PC-9 (cell line): ENCODE results near the gene RGS3. TPM values are rescaled to one million over a fixed set of nuclear protein-coding genes. Genes with fewer than 3 reads are reported as not detected.

ENCODE experiments used
- BruUV-seq: library from RNA; stranded (reverse); fragments of 400-500 nt; replicated peaks from 2 replicates; lab custom pipeline; 2021; lab: Mats Ljungman, UMichigan
- CTCF ChIA-PET: fragments of 300-600 bp; sonication (Branson Sonifier 250); formaldehyde crosslinking; loops from one replicate; lab custom pipeline; 2022; ENCODE audit warnings: antibody characterized with exemption; lab: Charles Lee
- POLR2A ChIA-PET: fragments of 300-600 bp; sonication (Branson Sonifier 250); formaldehyde crosslinking; loops from one replicate; lab custom pipeline; 2022; ENCODE audit warnings: antibody characterized with exemption; ENCODE audit not compliant: unreplicated experiment; lab: Charles Lee
- DNase-seq, 2 experiments: peaks; one replicate each; pipeline versions ENCODE4 v3.0.0 to v3.0.0-alpha.2; 2015 to 2022; ENCODE audit warnings: mixed read lengths in 1 of 2
- H2AFZ ChIP-seq: fragments of 200-600 bp; sonication (generic); 2 replicates; pipeline ENCODE4 v1.8.1; 2017; ENCODE audit warnings: antibody characterized with exemption
- H3F3A ChIP-seq: fragments of 200-600 bp; sonication (generic); 2 replicates; pipeline ENCODE4 v1.8.1; 2017; ENCODE audit warnings: antibody characterized with exemption, mild to moderate bottlenecking, low read depth; ENCODE audit not compliant: insufficient read depth
- H3K27ac ChIP-seq: fragments of 200-600 bp; sonication (generic); 2 replicates; pipeline ENCODE4 v1.6.1; 2016; ENCODE audit warnings: mixed run types
- H3K27me3 ChIP-seq: fragments of 200-600 bp; sonication (generic); 2 replicates; pipeline ENCODE4 v1.6.1; 2016; ENCODE audit warnings: low read depth, mixed run types; ENCODE audit not compliant: insufficient read depth
- H3K36me3 ChIP-seq: fragments of 200-600 bp; sonication (generic); 2 replicates; pipeline ENCODE4 v1.6.1; 2016; ENCODE audit warnings: low read depth, mixed run types
- H3K4me1 ChIP-seq: fragments of 200-600 bp; sonication (generic); replicated peaks from 2 replicates; pipeline ENCODE4 v1.6.1; 2016; ENCODE audit warnings: mixed run types; ENCODE audit not compliant: insufficient read depth
- H3K4me2 ChIP-seq: fragments of 200-600 bp; sonication (generic); 2 replicates; pipeline ENCODE4 v1.6.1; 2017; ENCODE audit warnings: mixed run types
- H3K4me3 ChIP-seq: fragments of 200-600 bp; sonication (generic); 2 replicates; pipeline ENCODE4 v1.6.1; 2016; ENCODE audit warnings: mixed run types
- H3K79me2 ChIP-seq: fragments of 200-600 bp; sonication (generic); 2 replicates; pipeline ENCODE4 v1.6.1; 2017; ENCODE audit warnings: low read depth, mixed run types
- H3K9me2 ChIP-seq: fragments of 200-600 bp; sonication (generic); 2 replicates; pipeline ENCODE4 v1.8.1; 2017; ENCODE audit warnings: mild to moderate bottlenecking; ENCODE audit not compliant: insufficient read depth
- H3K9me3 ChIP-seq: fragments of 200-600 bp; sonication (generic); 2 replicates; pipeline ENCODE4 v1.8.1; 2016; ENCODE audit warnings: low read depth; ENCODE audit not compliant: insufficient read depth
- H4K20me1 ChIP-seq: fragments of 200-600 bp; sonication (generic); 2 replicates; pipeline ENCODE4 v1.8.1; 2017; ENCODE audit not compliant: insufficient read depth
- CTCF ChIP-seq: fragments of 200-600 bp; sonication (generic); conservative IDR thresholded peaks from 2 replicates; pipeline ENCODE4 v1.6.1; 2017; ENCODE audit warnings: mixed run types, antibody characterized with exemption, mild to moderate bottlenecking, moderate library complexity
- EZH2 ChIP-seq: fragments of 200-600 bp; sonication (generic); IDR thresholded peaks from 2 replicates; pipeline ENCODE4 v1.8.0; 2017; ENCODE audit warnings: antibody characterized with exemption, low read depth
- intact Hi-C: fragments of 100-400 bp; cut with micrococcal nuclease; formaldehyde crosslinking; loops from one replicate; pipeline ENCODE4 v1.10.0; 2022; ENCODE audit not compliant: unreplicated experiment
- total RNA-seq: library from RNA; stranded (reverse); gene quantifications from 2 replicates; pipeline ENCODE4 v1.2.3, GENCODE V29; 2021

The RGS3 gene
- total RNA-seq, 1 experiment from 2014 or later: 75.8 TPM

- H3K4me3 ChIP-seq: no peak overlapping the region
- ChIA-PET POLR2A (no interaction called here), CTCF (no interaction called here)
- intact Hi-C loops: loop anchor here (10.0 kb wide), 1 partner anchor 129 kb away; no protein-coding TSS in a partner anchor
- TF ChIP-seq CTCF: no peak
- TF ChIP-seq EZH2: no peak
- no peak overlapping the region for H3K4me2 ChIP-seq
- no peaks in the 10 kb centered on the region for H3K79me2 ChIP-seq
- H3K9me2 ChIP-seq: no peaks in the 10 kb centered on the region
- no peaks in the 10 kb centered on the region; the same call in 1 of the 2 replicates for H4K20me1 ChIP-seq
- DNase-seq: no peak
- no peaks in the 10 kb centered on the region for H3F3A ChIP-seq
- peaks cover 3% of the 10 kb centered on the region; the same call in 1 of the 2 replicates for H3K36me3 ChIP-seq
- no peak overlapping the region for H3K27ac ChIP-seq
- H3K27me3 ChIP-seq: no peaks in the 10 kb centered on the region
- H3K9me3 ChIP-seq: no peaks in the 10 kb centered on the region
- BruUV-seq: no TSS peak
- no peaks in the 10 kb centered on the region for H3K4me1 ChIP-seq
- H2AFZ ChIP-seq: no peak overlapping the region
Measured at GRCh38 chr9:113526231-113526746, 62.8 kb downstream of the RGS3 start.

- H2AFZ ChIP-seq: no peak overlapping the region
- no TSS peak for BruUV-seq
- CTCF ChIA-PET: no interaction called here
Measured at GRCh38 chr9:113526841-113527240, 63.3 kb downstream of the RGS3 start.

GRCh38 chr9:113528088-113528487 lies 64.6 kb downstream of the RGS3 start:
- Histone ChIP-seq H4K20me1 (no peaks in the 10 kb centered on the region; the same call in 1 of the 2 replicates), H3K79me2 (no peaks in the 10 kb centered on the region), H3K27ac (no peak overlapping the region), H3K27me3 (no peaks in the 10 kb centered on the region), H3K36me3 (no peaks in the 10 kb centered on the region), H2AFZ (no peak overlapping the region), H3K4me3 (no peak overlapping the region), H3K9me3 (no peaks in the 10 kb centered on the region), H3K4me2 (no peak overlapping the region), H3K4me1 (no peaks in the 10 kb centered on the region), H3F3A (no peaks in the 10 kb centered on the region), H3K9me2 (no peaks in the 10 kb centered on the region)
- ChIA-PET CTCF (no interaction called here), POLR2A (no interaction called here)
- intact Hi-C loops: loop anchor here (10.0 kb wide), 1 partner anchor 127 kb away; no protein-coding TSS in a partner anchor
- DNase-seq: peak in 1 of 2 experiments; percentile 21
- BruUV-seq: no TSS peak
- TF ChIP-seq EZH2: no peak
- no peak for TF ChIP-seq CTCF

More at GRCh38 chr9:113526841-113527240, 63.3 kb downstream of the RGS3 start:
- H4K20me1 ChIP-seq: no peaks in the 10 kb centered on the region; the same call in 1 of the 2 replicates
- H3K4me1 ChIP-seq: no peaks in the 10 kb centered on the region
- no peak overlapping the region for H3K27ac ChIP-seq
- intact Hi-C loops: loop anchor here (10.0 kb wide), 1 partner anchor 128 kb away; no protein-coding TSS in a partner anchor
- H3K9me3 ChIP-seq: no peaks in the 10 kb centered on the region
- no peak overlapping the region for H3K4me2 ChIP-seq
- DNase-seq: no peak
- no peaks in the 10 kb centered on the region for H3K27me3 ChIP-seq
- H3K4me3 ChIP-seq: no peak overlapping the region
- no peaks in the 10 kb centered on the region for H3F3A ChIP-seq
- H3K36me3 ChIP-seq: no peaks in the 10 kb centered on the region
- no peak for TF ChIP-seq CTCF
- no peak for TF ChIP-seq EZH2
- H3K9me2 ChIP-seq: no peaks in the 10 kb centered on the region
- POLR2A ChIA-PET: interaction anchor here (0.5 to 0.6 kb wide), 2 partner anchors 10 to 77 kb away, joined by 3 to 5 read pairs; no protein-coding TSS in a partner anchor
- no peaks in the 10 kb centered on the region for H3K79me2 ChIP-seq
